UCSD-AML1 (cell line): Measurements from ENCODE around the gene GPR4.

Experiments
- DNase-seq: peaks from one replicate; lab custom pipeline; 2025; ENCODE audit not compliant: unreplicated experiment; lab: John Stamatoyannopoulos, UW

The GPR4 gene

DNA sequence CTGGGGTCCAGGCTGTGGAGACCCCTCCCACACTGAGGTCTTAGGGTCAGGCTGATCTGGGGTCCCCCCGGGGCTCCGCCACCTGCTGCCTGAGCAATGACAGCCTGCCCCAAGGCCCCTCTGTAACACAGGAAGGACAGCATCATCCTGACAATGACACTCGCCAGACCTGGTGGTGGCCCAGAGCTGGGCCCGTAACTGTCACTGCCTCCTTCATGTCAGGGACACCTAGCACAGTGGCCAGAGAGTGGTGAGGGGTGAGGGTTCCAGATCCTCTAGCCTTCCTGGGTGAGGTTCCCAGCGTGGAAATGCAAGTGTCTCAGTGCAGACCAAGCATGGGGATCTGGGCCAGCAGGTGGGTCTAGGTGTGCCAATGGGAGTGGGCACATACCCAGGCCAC, 45.2 kb downstream of the GPR4 start:
- no peak for DNase-seq

- DNase-seq, result no peak
Measured at GRCh38 chr19:45554481-45554880, 47.5 kb downstream of the GPR4 start.

GRCh38 chr19:45553464-45553863, 48.5 kb downstream of the GPR4 start:
- DNase-seq, result no peak

GRCh38 chr19:45547965-45548609, 53.9 kb downstream of the GPR4 start:
- DNase-seq, result no peak

GRCh38 chr19:45547211-45547770, 54.7 kb downstream of the GPR4 start:
- DNase-seq, result no peak

GRCh38 chr19:45542234-45542668, 59.8 kb downstream of the GPR4 start:
- no peak for DNase-seq
